A673 (cell line): ENCODE results near the gene RFTN1.
A peak's percentile ranks its signal among the peaks of the same experiment; 100 is the strongest.

Source experiments
- EZH2 ChIP-seq: fragments of 200-600 bp; sonication (generic); IDR thresholded peaks from 2 replicates; pipeline ENCODE4 v1.6.1; 2017; ENCODE audit warnings: borderline replicate concordance, low read depth, mild to moderate bottlenecking, mixed read lengths, antibody characterized with exemption, low read length; ENCODE audit not compliant: poor library complexity, severe bottlenecking
- TF ChIP-seq, protein P1 (sequence below): fragments of 300-800, 200-600 bp; sonication (generic); conservative IDR thresholded peaks from 2 replicates; pipeline ENCODE4 v1.5.1; 2017; ENCODE audit warnings: low read depth, mild to moderate bottlenecking, antibody characterized with exemption, low read length, moderate library complexity, mixed read lengths

DNA sequence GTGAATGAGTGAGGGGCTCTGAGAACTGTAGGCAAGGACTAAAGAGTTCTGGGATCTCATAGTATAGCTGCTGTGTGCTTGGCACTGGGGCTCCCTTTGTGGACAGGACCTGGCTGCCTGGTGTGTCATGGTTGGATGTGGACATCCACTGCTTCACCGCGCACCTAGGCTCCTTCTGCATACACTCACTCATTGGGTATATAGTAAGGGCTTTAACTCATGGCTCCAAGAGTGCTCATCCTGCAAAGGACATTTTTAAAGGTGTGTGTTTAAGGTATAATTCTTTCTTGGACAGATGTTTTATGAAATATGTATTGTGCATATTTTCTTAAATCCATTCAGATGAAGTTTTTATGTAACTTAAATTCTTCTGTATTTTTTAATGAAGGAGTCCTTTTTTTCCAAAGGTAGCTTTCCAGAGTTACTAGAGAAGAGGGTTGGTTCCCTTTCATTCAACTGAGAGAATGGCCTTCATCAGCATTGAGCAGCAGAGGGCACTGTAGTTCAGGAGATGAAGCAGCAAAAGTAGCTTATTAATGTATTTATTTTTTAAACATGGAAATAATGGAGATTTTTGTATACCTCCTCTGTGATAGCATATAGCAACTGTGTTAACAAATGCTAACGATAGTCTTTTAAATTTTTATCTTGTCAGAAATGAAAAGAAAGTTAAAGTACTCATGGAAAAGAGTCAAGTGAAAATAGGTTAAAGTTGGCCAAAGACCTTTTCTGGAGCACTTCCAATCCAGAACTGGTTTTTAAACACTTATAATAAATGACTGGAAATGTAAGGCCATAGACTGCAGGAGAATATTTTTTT lies 223.3 kb downstream of the RFTN1 start:
- TF ChIP-seq, protein P1, sequence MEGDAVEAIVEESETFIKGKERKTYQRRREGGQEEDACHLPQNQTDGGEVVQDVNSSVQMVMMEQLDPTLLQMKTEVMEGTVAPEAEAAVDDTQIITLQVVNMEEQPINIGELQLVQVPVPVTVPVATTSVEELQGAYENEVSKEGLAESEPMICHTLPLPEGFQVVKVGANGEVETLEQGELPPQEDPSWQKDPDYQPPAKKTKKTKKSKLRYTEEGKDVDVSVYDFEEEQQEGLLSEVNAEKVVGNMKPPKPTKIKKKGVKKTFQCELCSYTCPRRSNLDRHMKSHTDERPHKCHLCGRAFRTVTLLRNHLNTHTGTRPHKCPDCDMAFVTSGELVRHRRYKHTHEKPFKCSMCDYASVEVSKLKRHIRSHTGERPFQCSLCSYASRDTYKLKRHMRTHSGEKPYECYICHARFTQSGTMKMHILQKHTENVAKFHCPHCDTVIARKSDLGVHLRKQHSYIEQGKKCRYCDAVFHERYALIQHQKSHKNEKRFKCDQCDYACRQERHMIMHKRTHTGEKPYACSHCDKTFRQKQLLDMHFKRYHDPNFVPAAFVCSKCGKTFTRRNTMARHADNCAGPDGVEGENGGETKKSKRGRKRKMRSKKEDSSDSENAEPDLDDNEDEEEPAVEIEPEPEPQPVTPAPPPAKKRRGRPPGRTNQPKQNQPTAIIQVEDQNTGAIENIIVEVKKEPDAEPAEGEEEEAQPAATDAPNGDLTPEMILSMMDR: peak; percentile 89
- no peak for TF ChIP-seq EZH2
